HepG2 (cell line): ENCODE measurements around the gene NUDT8. TPM values are rescaled to one million over a fixed set of nuclear protein-coding genes. Genes with fewer than 3 reads are reported as not detected.

Source experiments
- ASH2L ChIP-seq: fragments of 300-600, 200-600 bp; sonication (generic); IDR thresholded peaks from 2 replicates; pipeline ENCODE4 v1.7.0; 2017; ENCODE audit warnings: low read depth, mild to moderate bottlenecking, moderate library complexity, mixed read lengths, low read length; ENCODE audit not compliant: insufficient read length
- CEBPG ChIP-seq: IDR thresholded peaks from 2 replicates; pipeline ENCODE4 v1.6.1; 2016
- ETV5 ChIP-seq: IDR thresholded peaks from 2 replicates; pipeline ENCODE4 v1.6.1; 2018; ENCODE audit warnings: missing biosample characterization, missing genetic modification reagents, inconsistent platforms, borderline replicate concordance
- GATAD2A ChIP-seq: IDR thresholded peaks from 2 replicates; pipeline ENCODE4 v1.6.1; 2016
- HDAC6 ChIP-seq: fragments of 200-600 bp; sonication (generic); IDR thresholded peaks from 2 replicates; pipeline ENCODE4 v1.7.0; 2017; ENCODE audit warnings: mild to moderate bottlenecking, antibody characterized with exemption, low read length, low read depth
- HHEX ChIP-seq: IDR thresholded peaks from 2 replicates; pipeline ENCODE4 v1.6.1; 2016; ENCODE audit warnings: control low read depth
- HNF4A ChIP-seq: sonication (generic); formaldehyde crosslinking; IDR thresholded peaks from 2 replicates; pipeline ENCODE4 v1.4.0; 2020; ENCODE audit warnings: missing genetic modification reagents
- HNRNPK ChIP-seq: fragments of 200-400 bp; formaldehyde crosslinking; IDR thresholded peaks from 2 replicates; pipeline ENCODE4 v1.6.1; 2018; ENCODE audit warnings: low read length, low read depth, moderate library complexity, mild to moderate bottlenecking; ENCODE audit not compliant: poor library complexity, severe bottlenecking
- MED1 ChIP-seq: sonication (generic); formaldehyde crosslinking; IDR thresholded peaks from 2 replicates; pipeline ENCODE4 v1.4.0; 2020; ENCODE audit warnings: missing genetic modification reagents
- MEF2D ChIP-seq: sonication (generic); formaldehyde crosslinking; IDR thresholded peaks from 2 replicates; pipeline ENCODE4 v1.5.1; 2020; ENCODE audit warnings: mild to moderate bottlenecking, missing genetic modification reagents
- MTF1 ChIP-seq: sonication (generic); formaldehyde crosslinking; IDR thresholded peaks from 2 replicates; pipeline ENCODE4 v1.5.0; 2020; ENCODE audit warnings: missing genetic modification reagents
- MYC ChIP-seq: sonication (generic); formaldehyde crosslinking; IDR thresholded peaks from 2 replicates; pipeline ENCODE4 v1.9.0; 2021; ENCODE audit warnings: missing genetic modification reagents, borderline replicate concordance
- PCBP1 ChIP-seq: fragments of 200-400 bp; formaldehyde crosslinking; IDR thresholded peaks from 2 replicates; pipeline ENCODE4 v1.6.1; 2017; ENCODE audit warnings: mild to moderate bottlenecking, low read depth, low read length, borderline replicate concordance
- RBFOX2 ChIP-seq: fragments of 200-400 bp; formaldehyde crosslinking; IDR thresholded peaks from 2 replicates; pipeline ENCODE4 v1.6.1; 2017; ENCODE audit warnings: low read depth, mild to moderate bottlenecking, low read length
- RFX5 ChIP-seq: IDR thresholded peaks from 2 replicates; pipeline ENCODE4 v1.6.1; 2011; ENCODE audit warnings: low read depth, low read length, improper control_type of control experiment
- RXRB ChIP-seq: IDR thresholded peaks from 2 replicates; pipeline ENCODE4 v1.6.1; 2016; ENCODE audit warnings: borderline replicate concordance, missing genetic modification reagents, missing compliant biosample characterization
- SOX13 ChIP-seq, 3 experiments: fragments of 450-650 bp in 1 of 3; sonication (generic) in 1 of 3; formaldehyde crosslinking in 1 of 3; IDR thresholded peaks in 2 of 3; conservative IDR thresholded peaks in 1 of 3; 2 replicates each; pipeline versions ENCODE4 v1.5.0 to v1.6.1; 2016 to 2020; ENCODE audit warnings: antibody characterized with exemption in 1 of 3, mild to moderate bottlenecking in 1 of 3, missing compliant biosample characterization in 1 of 3, missing genetic modification reagents in 1 of 3, moderate library complexity in 1 of 3
- SP5 ChIP-seq: IDR thresholded peaks from 2 replicates; pipeline ENCODE4 v1.6.1; 2016; ENCODE audit warnings: low read depth, borderline replicate concordance
- ZBTB20 ChIP-seq: sonication (generic); formaldehyde crosslinking; IDR thresholded peaks from 2 replicates; pipeline ENCODE4 v1.8.1; 2023; ENCODE audit warnings: missing genetic modification reagents, low read depth, mild to moderate bottlenecking, borderline replicate concordance
- ZNF572 ChIP-seq: sonication (generic); formaldehyde crosslinking; IDR thresholded peaks from 2 replicates; pipeline ENCODE4 v1.5.1; 2020; ENCODE audit warnings: mild to moderate bottlenecking, missing genetic modification reagents
- ZNF670 ChIP-seq: sonication (generic); formaldehyde crosslinking; IDR thresholded peaks from 2 replicates; pipeline ENCODE4 v1.8.0; 2022; ENCODE audit warnings: mild to moderate bottlenecking, missing genetic modification reagents, borderline replicate concordance
- ZNF776 ChIP-seq: sonication (generic); formaldehyde crosslinking; IDR thresholded peaks from 2 replicates; pipeline ENCODE4 v1.4.0; 2020; ENCODE audit warnings: mild to moderate bottlenecking, missing genetic modification reagents
- polyA plus RNA-seq, 8 experiments: library from polyadenylated mRNA; depleted of rRNA in 3 of 8; stranded (reverse) in 7 of 8; unstranded in 1 of 8; fragments of >200 nt; fragmentation: Illumina TruSeq in 4 of 8; extraction: Trizol in 4 of 8; gene quantifications; 2 replicates each; pipeline versions ENCODE4 v1.2.1 to v1.2.3, GENCODE V29; 2011 to 2016; ENCODE audit warnings: low read depth in 4 of 8, missing spikeins in 1 of 8, mixed read lengths in 1 of 8; ENCODE audit not compliant: insufficient read depth in 1 of 8
- total RNA-seq, 5 experiments: library from RNA; depleted of rRNA; stranded (reverse); fragments of >200 nt; fragmentation: Illumina TruSeq; extraction: Trizol; gene quantifications; 2 replicates each; pipeline ENCODE4 v1.2.3, GENCODE V29; 2016; ENCODE audit warnings: low read depth in 1 of 5
- TF ChIP-seq, protein P1 (sequence below): sonication (generic); formaldehyde crosslinking; IDR thresholded peaks from 2 replicates; pipeline ENCODE4 v1.8.1; 2022; ENCODE audit warnings: low read depth, mild to moderate bottlenecking, missing genetic modification reagents
- TF ChIP-seq, protein P2 (sequence below): IDR thresholded peaks from 2 replicates; pipeline ENCODE4 v1.6.1; 2016; ENCODE audit warnings: missing genetic modification reagents, missing compliant biosample characterization
- TF ChIP-seq, protein P3 (sequence below): sonication (generic); formaldehyde crosslinking; IDR thresholded peaks from 2 replicates; pipeline ENCODE4 v1.5.0; 2020; ENCODE audit warnings: mild to moderate bottlenecking, missing genetic modification reagents

The NUDT8 gene
- total and polyA plus RNA-seq, 2 of the 13 experiments (the other 11 are each of a cell fraction or from before 2014, with no cell fraction given), result 6.7 to 25.8 TPM

DNA sequence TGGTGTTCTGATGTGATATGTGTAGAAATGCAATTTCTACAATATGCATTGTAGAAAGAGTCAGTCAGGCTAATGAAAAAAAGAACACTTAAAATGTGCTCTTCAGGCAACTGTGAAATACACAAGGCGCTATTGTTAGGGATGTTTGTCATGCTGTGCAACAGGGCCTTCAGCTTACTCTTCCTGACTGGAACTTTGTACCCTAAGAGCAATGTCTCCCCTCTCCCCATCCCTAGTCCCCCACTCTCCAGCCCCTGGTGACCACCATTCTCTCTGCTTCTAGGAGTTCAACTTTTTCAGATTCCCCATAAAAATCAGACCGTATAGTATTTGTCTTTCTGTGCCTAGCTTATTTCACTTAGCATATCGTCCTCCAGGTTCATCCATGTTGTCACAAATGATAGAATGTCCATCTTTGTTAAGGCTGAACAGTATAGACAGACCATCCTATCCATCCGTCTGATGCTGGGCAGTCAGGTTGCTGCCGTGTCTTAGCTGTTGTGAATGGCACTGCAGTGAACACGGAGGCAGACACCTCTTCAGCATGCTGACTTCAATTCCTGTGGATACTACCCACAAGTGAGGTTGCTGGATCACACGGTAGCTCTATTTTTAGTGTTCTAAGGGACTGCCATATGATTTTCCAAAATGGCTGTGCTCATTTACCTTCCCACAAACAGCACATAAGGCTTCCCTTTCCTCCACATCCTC, 12.3 kb downstream of the NUDT8 start (continued):
- TF ChIP-seq ETV5 (CRISPR knock-in tag) (peak; percentile 33; the same call in 1 of the 2 replicates), HDAC6 (no peak), ASH2L (peak; percentile 7), MYC (CRISPR knock-in tag) (no peak), ZNF776 (CRISPR knock-in tag) (no peak), MED1 (CRISPR knock-in tag) (peak; percentile 36; the same call in 1 of the 2 replicates), HNRNPK (peak; percentile 26), SOX13 (IDR thresholded peaks at IDR 0.05) (no peak), SOX13 (CRISPR knock-in tag; conservative IDR thresholded peaks at IDR 0.05 in 1 of 2, IDR thresholded peaks at IDR 0.05 in 1 of 2) (peak in 1 of 2 experiments; percentile 87; a peak in 2 of 4 replicates), PCBP1 (no peak), ZNF572 (CRISPR knock-in tag) (no peak), ZNF670 (no peak), HHEX (CRISPR knock-in tag) (0 out of 2 replicates have a peak, but pooled peaks have one; percentile 10), SP5 (CRISPR knock-in tag) (peak; percentile 24; the same call in 1 of the 2 replicates), RBFOX2 (no peak), HNF4A (CRISPR knock-in tag) (peak; percentile 89), RFX5 (no peak), CEBPG (peak; percentile 31; the same call in 1 of the 2 replicates), ZBTB20 (no peak), MEF2D (CRISPR knock-in tag) (no peak), GATAD2A (CRISPR knock-in tag) (peak; percentile 73), RXRB (peak; percentile 16; the same call in 1 of the 2 replicates), MTF1 (CRISPR knock-in tag) (no peak)
- TF ChIP-seq, protein P1, sequence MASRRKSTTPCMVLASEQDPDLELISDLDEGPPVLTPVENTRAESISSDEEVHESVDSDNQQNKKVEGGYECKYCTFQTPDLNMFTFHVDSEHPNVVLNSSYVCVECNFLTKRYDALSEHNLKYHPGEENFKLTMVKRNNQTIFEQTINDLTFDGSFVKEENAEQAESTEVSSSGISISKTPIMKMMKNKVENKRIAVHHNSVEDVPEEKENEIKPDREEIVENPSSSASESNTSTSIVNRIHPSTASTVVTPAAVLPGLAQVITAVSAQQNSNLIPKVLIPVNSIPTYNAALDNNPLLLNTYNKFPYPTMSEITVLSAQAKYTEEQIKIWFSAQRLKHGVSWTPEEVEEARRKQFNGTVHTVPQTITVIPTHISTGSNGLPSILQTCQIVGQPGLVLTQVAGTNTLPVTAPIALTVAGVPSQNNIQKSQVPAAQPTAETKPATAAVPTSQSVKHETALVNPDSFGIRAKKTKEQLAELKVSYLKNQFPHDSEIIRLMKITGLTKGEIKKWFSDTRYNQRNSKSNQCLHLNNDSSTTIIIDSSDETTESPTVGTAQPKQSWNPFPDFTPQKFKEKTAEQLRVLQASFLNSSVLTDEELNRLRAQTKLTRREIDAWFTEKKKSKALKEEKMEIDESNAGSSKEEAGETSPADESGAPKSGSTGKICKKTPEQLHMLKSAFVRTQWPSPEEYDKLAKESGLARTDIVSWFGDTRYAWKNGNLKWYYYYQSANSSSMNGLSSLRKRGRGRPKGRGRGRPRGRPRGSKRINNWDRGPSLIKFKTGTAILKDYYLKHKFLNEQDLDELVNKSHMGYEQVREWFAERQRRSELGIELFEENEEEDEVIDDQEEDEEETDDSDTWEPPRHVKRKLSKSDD (CRISPR knock-in tag), result no peak
- TF ChIP-seq, protein P2, sequence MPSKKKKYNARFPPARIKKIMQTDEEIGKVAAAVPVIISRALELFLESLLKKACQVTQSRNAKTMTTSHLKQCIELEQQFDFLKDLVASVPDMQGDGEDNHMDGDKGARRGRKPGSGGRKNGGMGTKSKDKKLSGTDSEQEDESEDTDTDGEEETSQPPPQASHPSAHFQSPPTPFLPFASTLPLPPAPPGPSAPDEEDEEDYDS (CRISPR knock-in tag), result no peak
- TF ChIP-seq, protein P3, sequence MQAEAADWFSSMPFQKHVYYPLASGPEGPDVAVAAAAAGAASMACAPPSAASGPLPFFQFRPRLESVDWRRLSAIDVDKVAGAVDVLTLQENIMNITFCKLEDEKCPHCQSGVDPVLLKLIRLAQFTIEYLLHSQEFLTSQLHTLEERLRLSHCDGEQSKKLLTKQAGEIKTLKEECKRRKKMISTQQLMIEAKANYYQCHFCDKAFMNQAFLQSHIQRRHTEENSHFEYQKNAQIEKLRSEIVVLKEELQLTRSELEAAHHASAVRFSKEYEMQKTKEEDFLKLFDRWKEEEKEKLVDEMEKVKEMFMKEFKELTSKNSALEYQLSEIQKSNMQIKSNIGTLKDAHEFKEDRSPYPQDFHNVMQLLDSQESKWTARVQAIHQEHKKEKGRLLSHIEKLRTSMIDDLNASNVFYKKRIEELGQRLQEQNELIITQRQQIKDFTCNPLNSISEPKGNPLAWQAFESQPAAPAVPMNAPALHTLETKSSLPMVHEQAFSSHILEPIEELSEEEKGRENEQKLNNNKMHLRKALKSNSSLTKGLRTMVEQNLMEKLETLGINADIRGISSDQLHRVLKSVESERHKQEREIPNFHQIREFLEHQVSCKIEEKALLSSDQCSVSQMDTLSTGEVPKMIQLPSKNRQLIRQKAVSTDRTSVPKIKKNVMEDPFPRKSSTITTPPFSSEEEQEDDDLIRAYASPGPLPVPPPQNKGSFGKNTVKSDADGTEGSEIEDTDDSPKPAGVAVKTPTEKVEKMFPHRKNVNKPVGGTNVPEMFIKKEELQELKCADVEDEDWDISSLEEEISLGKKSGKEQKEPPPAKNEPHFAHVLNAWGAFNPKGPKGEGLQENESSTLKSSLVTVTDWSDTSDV (CRISPR knock-in tag), result no peak
